Measurements from ENCODE around the gene PTPRE. TPM values are rescaled to one million over a fixed set of nuclear protein-coding genes. Genes with fewer than 3 reads are reported as not detected.
A peak's percentile ranks its signal among the peaks of the same experiment; 100 is the strongest.

The PTPRE gene
- total and polyA plus RNA-seq, 7 donors = 0.48 to 4.5 (median 2.7) TPM

- no peaks in the 10 kb centered on the region for H3K9me3 ChIP-seq
- intact Hi-C loops (cut with DNase I) = no loop called here
- no peak for TF ChIP-seq CTCF (IDR thresholded peaks at IDR 0.05)
- H3K27me3 ChIP-seq (ENCODE audit: insufficient read depth in 3 of 3, low read length in 2 of 3) = peaks cover 0 to 6% (median 1%) of the 10 kb centered on the region in 3 donors
- no peak for ATAC-seq
- no peak overlapping the region for H3K27ac ChIP-seq
- WGBS, 3 donors = 78 to 82% (median 80%) methylated on average over 4 of the region's 4 CpGs
- H3K4me1 ChIP-seq = no peaks in the 10 kb centered on the region
- H3K4me3 ChIP-seq = no peak overlapping the region
- DNase-seq = no peak
- no peaks in the 10 kb centered on the region for H3K36me3 ChIP-seq (ENCODE audit: insufficient read depth in 1 of 2, low read depth in 1 of 2)
Observed at GRCh38 chr10:127882801-127883459, 24.0 kb upstream of the PTPRE start.

GRCh38 chr10:127883516-127883915, 23.4 kb upstream of the PTPRE start:
- intact Hi-C loops (cut with DNase I) = no loop called here
- Histone ChIP-seq H3K36me3 (ENCODE audit: insufficient read depth in 1 of 2, low read depth in 1 of 2) (no peaks in the 10 kb centered on the region), H3K27me3 (ENCODE audit: insufficient read depth in 3 of 3, low read length in 2 of 3) (peaks cover 0 to 8% (median 4%) of the 10 kb centered on the region in 3 donors), H3K4me1 (no peaks in the 10 kb centered on the region), H3K27ac (no peak overlapping the region), H3K4me3 (no peak overlapping the region), H3K9me3 (no peaks in the 10 kb centered on the region)
- 90 to 91% (median 90%) methylated on average over 10 of the region's 10 CpGs for WGBS, 3 donors
- DNase-seq (no peak), ATAC-seq (no peak)
- TF ChIP-seq CTCF (IDR thresholded peaks at IDR 0.05) = no peak

GRCh38 chr10:127884501-127884900, 22.4 kb upstream of the PTPRE start:
- no peaks in the 10 kb centered on the region for H3K4me1 ChIP-seq
- no peak overlapping the region for H3K27ac ChIP-seq
- intact Hi-C loops (cut with DNase I) = no loop called here
- no peaks in the 10 kb centered on the region for H3K9me3 ChIP-seq
- DNase-seq = no peak
- H3K27me3 ChIP-seq (ENCODE audit: insufficient read depth in 3 of 3, low read length in 2 of 3) = peaks cover 0 to 8% (median 5%) of the 10 kb centered on the region in 3 donors
- no peak for ATAC-seq
- no peak for TF ChIP-seq CTCF (IDR thresholded peaks at IDR 0.05)
- no peaks in the 10 kb centered on the region for H3K36me3 ChIP-seq (ENCODE audit: insufficient read depth in 1 of 2, low read depth in 1 of 2)
- WGBS, 3 donors = 78 to 81% (median 78%) methylated on average over 5 of the region's 5 CpGs
- no peak overlapping the region for H3K4me3 ChIP-seq

- H3K9me3 ChIP-seq = no peaks in the 10 kb centered on the region
- no peak for TF ChIP-seq CTCF (IDR thresholded peaks at IDR 0.05)
- ATAC-seq (peak in 1 of 4 donors; percentile 16), DNase-seq (no peak)
- peaks cover 0 to 8% (median 7%) of the 10 kb centered on the region in 3 donors for H3K27me3 ChIP-seq (ENCODE audit: insufficient read depth in 3 of 3, low read length in 2 of 3)
- WGBS, 3 donors = 64 to 90% (median 73%) methylated on average over 12 of the region's 12 CpGs
- intact Hi-C loops (cut with DNase I) = no loop called here
- no peaks in the 10 kb centered on the region for H3K36me3 ChIP-seq (ENCODE audit: insufficient read depth in 1 of 2, low read depth in 1 of 2)
- H3K4me1 ChIP-seq = no peaks in the 10 kb centered on the region
- no peak overlapping the region for H3K4me3 ChIP-seq
- H3K27ac ChIP-seq = no peak overlapping the region
Observed at GRCh38 chr10:127886371-127887051, 20.4 kb upstream of the PTPRE start.
